Esophagus muscularis mucosa (tissue), 4 donors: ENCODE data around the gene DISC1.

ENCODE experiments used
- EP300 ChIP-seq: sonication (generic); formaldehyde crosslinking; IDR thresholded peaks from one replicate; pipeline ENCODE4 v1.6.1; 2017; ENCODE audit warnings: antibody characterized with exemption
- POLR2A ChIP-seq: fragments of 450-650 bp; IDR thresholded peaks from one replicate; pipeline ENCODE4 v1.6.1; 2017; ENCODE audit warnings: antibody characterized with exemption, moderate library complexity, mild to moderate bottlenecking, low read depth
- POLR2AphosphoS5 ChIP-seq, 2 donors: sonication (generic); formaldehyde crosslinking; IDR thresholded peaks; one replicate each; pipeline ENCODE4 v1.6.1; 2017; ENCODE audit warnings: antibody characterized with exemption in 2 of 2
- TF ChIP-seq, protein P1 (sequence below), 3 experiments: fragments of 200-600 bp in 2 of 3; fragments of 450-650 bp in 1 of 3; sonication (generic) in 2 of 3; IDR thresholded peaks; one replicate each; pipeline ENCODE4 v1.5.1; 2017 to 2019; ENCODE audit warnings: antibody characterized with exemption in 3 of 3, mild to moderate bottlenecking in 2 of 3, moderate library complexity in 1 of 3

DNA sequence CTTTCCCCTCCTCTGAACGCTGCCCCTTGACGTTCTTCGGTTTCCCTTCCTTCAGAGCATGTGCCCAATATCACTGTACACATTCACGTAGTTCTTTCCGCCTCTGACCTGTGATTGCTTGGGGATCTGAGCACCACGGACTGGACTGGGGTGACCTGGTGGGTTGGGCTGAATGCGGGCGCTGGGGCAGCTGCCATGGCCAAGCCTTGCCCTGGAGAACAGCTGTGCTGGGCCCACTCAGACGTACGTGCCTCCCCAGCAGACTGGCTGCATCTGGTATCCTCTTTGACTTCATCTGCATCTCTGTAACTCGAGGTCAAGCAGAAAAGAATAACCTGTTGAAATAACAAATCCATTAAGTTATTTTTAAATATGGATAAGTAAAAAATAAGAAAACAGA lies 35.1 kb upstream of the DISC1 start:
- TF ChIP-seq, protein P1, sequence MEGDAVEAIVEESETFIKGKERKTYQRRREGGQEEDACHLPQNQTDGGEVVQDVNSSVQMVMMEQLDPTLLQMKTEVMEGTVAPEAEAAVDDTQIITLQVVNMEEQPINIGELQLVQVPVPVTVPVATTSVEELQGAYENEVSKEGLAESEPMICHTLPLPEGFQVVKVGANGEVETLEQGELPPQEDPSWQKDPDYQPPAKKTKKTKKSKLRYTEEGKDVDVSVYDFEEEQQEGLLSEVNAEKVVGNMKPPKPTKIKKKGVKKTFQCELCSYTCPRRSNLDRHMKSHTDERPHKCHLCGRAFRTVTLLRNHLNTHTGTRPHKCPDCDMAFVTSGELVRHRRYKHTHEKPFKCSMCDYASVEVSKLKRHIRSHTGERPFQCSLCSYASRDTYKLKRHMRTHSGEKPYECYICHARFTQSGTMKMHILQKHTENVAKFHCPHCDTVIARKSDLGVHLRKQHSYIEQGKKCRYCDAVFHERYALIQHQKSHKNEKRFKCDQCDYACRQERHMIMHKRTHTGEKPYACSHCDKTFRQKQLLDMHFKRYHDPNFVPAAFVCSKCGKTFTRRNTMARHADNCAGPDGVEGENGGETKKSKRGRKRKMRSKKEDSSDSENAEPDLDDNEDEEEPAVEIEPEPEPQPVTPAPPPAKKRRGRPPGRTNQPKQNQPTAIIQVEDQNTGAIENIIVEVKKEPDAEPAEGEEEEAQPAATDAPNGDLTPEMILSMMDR (IDR thresholded peaks at IDR 0.05): no peak
- TF ChIP-seq POLR2A (no peak), EP300 (no peak), POLR2AphosphoS5 (IDR thresholded peaks at IDR 0.05) (no peak)
